Prostate gland (tissue), 2 donors: ENCODE data around the gene CNNM1.

ENCODE experiments used
- CTCF ChIP-seq, 4 experiments: fragments of 200-600 bp in 2 of 4; fragments of 450-650 bp in 2 of 4; sonication (generic) in 2 of 4; IDR thresholded peaks; 1 replicate in 3 of 4; 2 replicates in 1 of 4; pipeline ENCODE4 v1.5.1; 2016 to 2019; ENCODE audit warnings: antibody characterized with exemption in 4 of 4, mild to moderate bottlenecking in 2 of 4, moderate library complexity in 2 of 4
- POLR2A ChIP-seq: fragments of 450-650 bp; IDR thresholded peaks from one replicate; pipeline ENCODE4 v1.6.1; 2016; ENCODE audit warnings: antibody characterized with exemption, mild to moderate bottlenecking
- POLR2AphosphoS5 ChIP-seq: sonication (generic); formaldehyde crosslinking; IDR thresholded peaks from one replicate; pipeline ENCODE4 v1.6.1; 2017; ENCODE audit warnings: antibody characterized with exemption

GRCh38 chr10:99438890-99439289 is 109.7 kb downstream of the CNNM1 start:
- TF ChIP-seq CTCF (IDR thresholded peaks at IDR 0.05) (no peak), POLR2AphosphoS5 (no peak), POLR2A (no peak)
